CD4-positive, alpha-beta T cell treated with Interleukin-6 for 4 hours (primary cell): ENCODE data around the gene TBC1D22A.

Source experiments
- DNase-seq: peaks from one replicate; pipeline ENCODE4 v3.0.0-alpha.2; 2020; ENCODE audit warnings: mixed read lengths

TBC1D22A gene

DNA sequence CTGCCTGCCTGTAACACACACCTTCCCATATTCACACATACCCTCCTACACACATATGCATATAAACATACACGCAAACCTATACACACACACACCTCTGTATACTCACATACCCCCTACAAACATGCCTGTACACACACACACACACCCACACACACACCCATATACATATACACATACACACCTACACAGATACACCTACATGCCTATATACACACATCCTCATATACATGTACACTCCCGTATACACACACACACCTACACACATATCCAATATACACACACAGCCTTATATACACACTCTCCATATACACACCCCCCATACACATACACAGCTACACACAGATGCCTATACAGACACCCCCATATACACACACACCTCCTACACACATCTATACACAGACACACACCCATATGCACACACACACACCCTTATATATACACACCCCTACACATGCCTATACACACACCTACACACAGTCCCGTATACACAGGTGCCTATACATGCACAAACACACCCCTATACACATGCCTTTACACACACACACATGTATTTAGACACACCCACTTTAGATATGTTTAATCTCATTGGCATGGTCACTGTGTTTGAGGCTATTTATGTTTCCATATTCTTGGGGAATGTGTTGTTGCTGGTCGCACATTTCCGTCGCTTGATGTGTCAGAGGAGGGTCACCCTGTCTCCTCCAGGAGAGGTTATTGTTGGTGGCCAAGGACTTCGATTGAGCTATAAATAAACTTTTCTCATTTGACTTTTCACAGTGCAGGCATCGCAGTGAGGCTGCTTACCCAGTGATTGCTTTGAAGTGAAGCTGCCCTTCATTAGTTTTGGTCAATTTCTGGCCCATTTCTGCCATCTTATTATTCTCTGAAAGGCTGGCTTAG, 243.3 kb downstream of the TBC1D22A start:
- DNase-seq, result no peak

DNA sequence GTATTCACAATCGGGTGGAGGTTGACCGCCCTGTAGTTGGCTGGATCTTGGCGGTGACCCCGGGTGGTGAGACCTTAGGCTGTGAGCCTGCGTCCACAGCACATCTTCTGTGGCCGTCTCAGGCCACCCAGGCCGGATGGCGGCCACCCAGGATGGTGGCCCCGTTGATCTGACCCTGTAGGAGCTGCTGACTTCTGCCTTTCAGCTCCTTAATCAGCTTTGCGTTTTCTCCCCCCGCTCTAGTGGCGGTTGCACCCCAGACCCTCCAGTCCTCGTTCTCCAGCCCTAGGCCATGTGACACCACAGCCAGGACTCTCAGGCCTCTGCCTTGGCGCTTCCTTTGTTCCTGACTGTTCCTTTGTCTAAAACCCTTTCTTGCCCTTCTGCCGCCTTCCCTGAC, 244.0 kb downstream of the TBC1D22A start:
- DNase-seq, result no peak

GRCh38 chr22:47006869-47007268, 244.4 kb downstream of the TBC1D22A start:
- no peak for DNase-seq

GRCh38 chr22:47007496-47007895, 245.0 kb downstream of the TBC1D22A start:
- DNase-seq, result no peak

DNA sequence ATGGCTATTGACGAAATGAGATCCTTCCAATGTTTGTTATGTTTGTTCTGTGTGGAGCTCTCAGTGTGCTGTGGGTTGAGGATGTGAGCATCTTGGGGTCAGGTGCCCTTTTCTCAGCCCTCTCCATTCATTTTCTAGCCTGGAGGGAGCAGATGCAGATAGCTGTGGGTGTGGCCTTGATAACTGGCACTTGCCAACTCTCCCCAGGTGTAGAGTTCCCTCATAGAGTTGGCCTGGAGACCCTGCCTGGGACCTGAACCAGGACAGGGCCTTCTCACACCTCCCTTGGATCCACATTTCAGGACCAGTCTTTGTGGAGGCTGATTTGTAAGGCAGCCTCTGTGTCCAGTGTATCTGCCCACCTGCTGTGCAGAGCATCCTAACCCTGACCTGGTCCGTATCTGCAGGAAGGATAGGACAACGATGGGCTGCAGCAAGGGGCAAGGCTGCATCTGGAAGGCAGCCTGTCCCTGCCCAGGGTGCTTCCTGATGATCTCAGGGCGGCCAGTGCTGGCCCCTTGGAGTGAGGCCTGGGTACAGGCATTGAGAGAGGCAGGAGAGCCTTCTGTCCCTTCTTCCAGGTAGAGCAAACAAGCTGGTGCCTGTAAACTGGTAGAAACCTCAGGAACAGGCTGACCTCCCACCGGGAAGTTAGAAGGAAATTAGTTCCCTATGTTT, 245.9 kb downstream of the TBC1D22A start:
- DNase-seq, result no peak

DNA sequence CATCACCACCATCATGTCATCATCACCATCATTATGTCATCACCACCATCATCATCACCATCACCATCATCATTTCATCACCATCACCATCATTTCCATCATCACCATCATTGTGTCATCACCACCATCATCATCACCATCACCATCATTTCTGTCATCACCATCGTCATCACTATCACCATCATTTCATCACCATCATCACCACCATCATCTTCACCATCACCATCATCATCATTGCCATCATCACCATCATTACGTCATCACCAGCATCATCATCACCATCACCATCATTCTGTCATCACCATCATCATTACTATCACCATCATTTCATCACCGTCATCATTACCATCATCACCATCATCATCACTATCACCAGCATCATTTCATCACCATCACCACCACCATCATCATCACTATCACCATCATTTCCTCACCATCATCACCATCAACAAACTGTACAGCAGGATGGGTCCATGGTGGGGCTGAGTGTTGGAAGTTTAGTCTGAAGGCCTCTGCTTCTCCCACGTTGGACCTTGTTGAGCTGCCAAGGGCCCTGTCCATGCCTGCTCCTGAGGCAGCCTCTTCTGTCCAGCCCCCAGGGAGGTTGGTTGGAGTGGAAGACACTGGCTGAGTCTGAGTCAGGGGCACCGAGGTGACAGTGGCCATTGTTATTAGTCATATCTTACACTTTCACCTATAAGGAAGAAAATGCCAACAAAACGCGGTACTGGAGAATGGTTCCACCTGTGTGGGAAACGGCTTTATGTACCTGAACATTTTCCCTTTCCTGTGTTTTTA, 247.1 kb downstream of the TBC1D22A start:
- DNase-seq, result no peak

- no peak for DNase-seq
Measured at GRCh38 chr22:47010211-47010610, 247.8 kb downstream of the TBC1D22A start.

GRCh38 chr22:47011131-47011858, 248.8 kb downstream of the TBC1D22A start:
- no peak for DNase-seq

DNA sequence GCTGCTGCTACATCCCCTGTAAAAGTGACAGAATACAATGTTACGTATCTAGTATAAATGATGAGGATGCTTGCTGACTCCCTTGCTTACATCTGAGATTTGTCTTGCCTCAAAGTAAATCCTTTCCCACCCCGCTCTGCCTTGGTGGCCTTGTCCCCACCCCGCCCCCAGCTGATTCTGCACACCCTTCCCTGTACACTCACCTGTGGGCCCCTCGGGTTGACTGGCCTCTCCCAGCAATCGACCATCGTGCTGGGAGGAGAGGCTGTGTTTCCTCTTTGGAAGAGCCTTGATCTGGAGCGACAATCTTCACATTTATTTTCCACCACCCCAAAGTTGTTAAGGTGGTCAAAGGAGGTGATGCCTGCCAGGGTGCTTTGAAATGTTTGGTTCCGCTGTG, 249.4 kb downstream of the TBC1D22A start:
- no peak for DNase-seq

GRCh38 chr22:47012589-47013370, 250.3 kb downstream of the TBC1D22A start:
- no peak for DNase-seq

DNA sequence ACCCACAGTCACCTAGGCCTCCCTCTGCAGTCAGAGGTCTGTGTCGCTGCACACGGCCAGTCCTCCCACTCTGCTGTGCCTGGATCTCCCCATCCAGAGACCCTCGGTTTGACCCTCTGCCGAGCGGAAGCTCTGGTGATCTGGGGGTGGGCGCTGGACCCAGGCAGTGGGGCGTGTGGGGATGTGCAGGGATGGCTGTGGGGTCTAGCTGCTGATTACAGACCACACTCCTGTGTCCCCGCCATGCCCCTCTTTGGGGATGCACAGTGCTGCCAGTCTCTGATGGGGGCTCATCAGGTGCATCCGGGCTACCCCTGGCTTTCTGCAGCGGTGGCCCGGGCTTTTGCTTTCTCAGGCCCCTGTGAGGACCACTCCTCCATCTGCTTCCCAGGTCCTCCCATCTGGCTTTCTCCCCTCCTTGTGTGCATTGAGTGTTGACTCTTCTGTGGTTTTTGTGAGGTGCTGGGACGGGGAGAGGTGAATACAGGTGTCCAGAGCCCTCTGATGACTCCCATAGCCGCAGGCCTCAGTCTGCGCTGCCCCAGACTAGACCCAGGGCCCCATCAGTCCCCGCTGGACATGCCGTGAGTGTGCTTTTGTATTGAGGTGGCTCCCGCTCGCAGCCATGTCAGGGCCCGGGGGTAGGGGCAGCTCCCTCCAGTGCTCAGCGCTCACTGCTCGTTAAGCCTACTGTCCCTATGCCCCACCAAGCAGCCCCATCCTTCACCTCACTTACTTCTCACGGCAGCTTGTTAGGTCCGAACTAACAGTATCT, 251.6 kb downstream of the TBC1D22A start:
- no peak for DNase-seq

DNA sequence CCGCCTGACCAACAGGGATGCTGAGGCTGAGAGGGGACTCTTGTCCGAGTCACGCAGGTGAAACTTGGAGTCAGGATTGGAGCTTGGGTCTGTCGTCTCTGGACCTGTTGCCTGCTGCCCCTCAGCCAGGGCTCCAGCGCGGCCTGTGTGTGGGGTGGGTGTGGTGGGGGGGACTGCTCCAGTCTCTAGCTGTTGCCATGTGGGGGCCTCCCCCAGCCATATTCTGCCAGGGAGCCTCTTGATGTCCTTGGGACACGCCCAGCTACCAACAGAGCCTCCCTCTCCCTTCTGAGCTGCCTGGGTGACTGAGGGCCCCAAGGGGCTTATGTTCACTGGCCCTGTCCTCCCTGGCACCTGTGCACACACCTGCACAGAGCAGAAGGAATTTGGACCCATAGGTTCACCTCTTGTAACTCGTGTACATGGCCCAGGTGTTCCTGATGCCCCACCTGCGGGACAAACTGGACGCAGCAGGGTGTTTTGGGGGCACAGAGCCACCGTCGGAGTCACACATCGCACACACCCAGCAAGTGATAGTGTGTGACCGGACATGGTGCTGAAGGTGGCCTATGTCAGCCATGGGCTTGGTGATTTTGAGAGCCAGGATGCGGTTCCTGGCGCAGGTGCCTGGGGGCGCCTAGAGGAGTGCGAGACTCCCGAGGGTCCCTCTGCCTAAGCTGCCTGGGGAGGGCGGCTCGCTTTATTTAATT, 252.3 kb downstream of the TBC1D22A start:
- DNase-seq, result no peak

- DNase-seq, result no peak
Measured at GRCh38 chr22:47015589-47016178, 253.2 kb downstream of the TBC1D22A start.

GRCh38 chr22:47016631-47017030, 254.2 kb downstream of the TBC1D22A start:
- DNase-seq, result no peak

GRCh38 chr22:47017245-47017644, 254.8 kb downstream of the TBC1D22A start:
- DNase-seq, result no peak

- no peak for DNase-seq
Measured at GRCh38 chr22:47018010-47018910, 255.8 kb downstream of the TBC1D22A start.

- no peak for DNase-seq
Measured at GRCh38 chr22:47019012-47019790, 256.8 kb downstream of the TBC1D22A start.

GRCh38 chr22:47020166-47020565, 257.7 kb downstream of the TBC1D22A start:
- no peak for DNase-seq
